GM12878 (cell line): ENCODE results near the gene ZIC5. TPM values are rescaled to one million over a fixed set of nuclear protein-coding genes. Genes with fewer than 3 reads are reported as not detected.

Source experiments
- ATAC-seq: fragments of 200-7000 bp; cut with Tn5 transposase; 3 replicates; pipeline ENCODE4 v1.9.1; 2020; ENCODE audit warnings: mild to moderate bottlenecking, moderate library complexity
- BruUV-seq: library from RNA; stranded (reverse); fragments of 400-500 nt; replicated peaks from 2 replicates; lab custom pipeline; 2021; lab: Mats Ljungman, UMichigan
- CTCF ChIA-PET: fragments of 300-600 bp; sonication (Branson Sonifier 250); formaldehyde crosslinking; extraction: SDS; loops from one replicate; lab custom pipeline; 2021; ENCODE audit warnings: inconsistent platforms; lab: Yijun Ruan, JAX
- POLR2A ChIA-PET: fragments of 350-600 bp; formaldehyde crosslinking; extraction: SDS; loops from one replicate; lab custom pipeline; 2021; ENCODE audit warnings: inconsistent platforms; lab: Charles Lee
- RAD21 ChIA-PET: fragments of 300-600 bp; sonication (Branson Sonifier 250); formaldehyde crosslinking; loops from one replicate; lab custom pipeline; 2023; ENCODE audit warnings: antibody characterized with exemption; ENCODE audit not compliant: unreplicated experiment; lab: Charles Lee
- SMC1A ChIA-PET: fragments of 300-600 bp; sonication (Branson Sonifier 250); formaldehyde crosslinking; loops from one replicate; lab custom pipeline; 2023; ENCODE audit not compliant: unreplicated experiment, uncharacterized antibody; lab: Charles Lee
- DNase-seq: peaks from one replicate; pipeline ENCODE4 v3.0.0-alpha.2; 2011; ENCODE audit warnings: low read depth, low spot score
- FAIRE-seq: peaks from 3 replicates; lab custom pipeline; 2011; peaks lifted over from hg19 to GRCh38; lab: Jason Lieb, UNC
- H2AFZ ChIP-seq: 2 replicates; pipeline ENCODE4 v1.6.0; 2011; ENCODE audit warnings: low read depth, low read length, control low read depth; ENCODE audit not compliant: control insufficient read depth
- H3K27ac ChIP-seq: 2 replicates; pipeline ENCODE4 v1.5.1; 2011; ENCODE audit warnings: control low read depth; ENCODE audit not compliant: control insufficient read depth, insufficient read depth
- H3K27me3 ChIP-seq, 2 experiments: replicated peaks in 1 of 2; 2 replicates each; pipeline versions ENCODE4 v1.6.0 to v1.6.1; 2011; ENCODE audit warnings: low read length in 1 of 2; ENCODE audit not compliant: control insufficient read depth in 2 of 2, insufficient read depth in 2 of 2
- H3K36me3 ChIP-seq, 2 experiments: 2 replicates each; pipeline ENCODE4 v1.5.1; 2011; ENCODE audit warnings: low read length in 1 of 2; ENCODE audit not compliant: control insufficient read depth in 2 of 2, insufficient read depth in 2 of 2
- H3K4me1 ChIP-seq: 2 replicates; pipeline ENCODE4 v1.6.1; 2011; ENCODE audit warnings: mild to moderate bottlenecking, low read length, moderate library complexity, mixed read lengths; ENCODE audit not compliant: control insufficient read depth, insufficient read depth
- H3K4me2 ChIP-seq: 2 replicates; pipeline ENCODE4 v1.6.0; 2011; ENCODE audit warnings: control low read depth; ENCODE audit not compliant: control insufficient read depth, insufficient read depth
- H3K4me3 ChIP-seq: fragments of 200-600 bp; sonication (generic); 2 replicates; pipeline ENCODE4 v1.5.1; 2016
- H3K79me2 ChIP-seq: 2 replicates; pipeline ENCODE4 v1.6.0; 2011; ENCODE audit warnings: low read length; ENCODE audit not compliant: control insufficient read depth, insufficient read depth
- H3K9ac ChIP-seq: 2 replicates; pipeline ENCODE4 v1.8.0; 2011; ENCODE audit warnings: low read length, control low read depth, mixed read lengths; ENCODE audit not compliant: control insufficient read depth, insufficient read depth
- H3K9me3 ChIP-seq: replicated peaks from 3 replicates; pipeline ENCODE4 v1.5.1; 2011; ENCODE audit warnings: mild to moderate bottlenecking, low read length; ENCODE audit not compliant: control insufficient read depth, insufficient read depth
- H4K20me1 ChIP-seq: 2 replicates; pipeline ENCODE4 v1.6.0; 2011; ENCODE audit not compliant: control insufficient read depth, insufficient read depth
- PKNOX1 ChIP-seq: fragments of 450-650 bp; IDR thresholded peaks from 2 replicates; pipeline ENCODE4 v1.6.1; 2016; ENCODE audit warnings: mild to moderate bottlenecking
- TARDBP ChIP-seq: IDR thresholded peaks from 2 replicates; pipeline ENCODE4 v1.6.1; 2016; ENCODE audit warnings: borderline replicate concordance
- ZNF687 ChIP-seq: fragments of 450-650 bp; IDR thresholded peaks from 2 replicates; pipeline ENCODE4 v1.6.1; 2017; ENCODE audit warnings: mild to moderate bottlenecking, moderate library complexity
- WGBS: methylation state at CpG from one replicate; pipeline ENCODE4 v1.1.6; 2016; ENCODE audit warnings: low lambda C conversion rate; ENCODE audit not compliant: insufficient replicate concordance, insufficient coverage; ENCODE audit errors: missing lambda C conversion rate; 5-methylcytosine and 5-hydroxymethylcytosine counted together
- in situ Hi-C: fragments of 300-500 bp; cut with MboI; formaldehyde crosslinking; loops from 9 replicates; pipeline ENCODE4 v1.14.3; 2018; ENCODE audit warnings: mixed read lengths
- intact Hi-C: fragments of 100-400 bp; cut with micrococcal nuclease; formaldehyde crosslinking; loops from one replicate; pipeline ENCODE4 v1.14.2; 2022; ENCODE audit not compliant: unreplicated experiment
- polyA plus RNA-seq, 11 experiments: library from polyadenylated mRNA; depleted of rRNA in 4 of 11; unstranded in 6 of 11; stranded (reverse) in 5 of 11; fragments of >200 nt; fragmentation: Nextera tagmentation in 4 of 11; fragmentation: Illumina TruSeq in 1 of 11; extraction: Ambion mirVana in 4 of 11; extraction: Trizol in 1 of 11; gene quantifications; 1 replicate in 1 of 11; 2 replicates in 10 of 11; pipeline versions ENCODE4 v1.2.1 to v1.2.3, GENCODE V29; 2011 to 2016; ENCODE audit warnings: inconsistent platforms in 2 of 11, missing spikeins in 2 of 11, low read depth in 1 of 11
- total RNA-seq, 4 experiments: library from RNA; depleted of rRNA in 3 of 4; stranded (reverse); fragments of >200 nt in 3 of 4; fragmentation: Illumina TruSeq in 1 of 4; extraction: Trizol in 1 of 4; gene quantifications; 2 replicates each; pipeline versions ENCODE4 v1.2.1 to v1.2.3, GENCODE V29; 2013 to 2021
- TF ChIP-seq, protein P1 (sequence below): fragments of 150-350 bp; IDR thresholded peaks from 2 replicates; pipeline ENCODE4 v1.6.1; 2014; ENCODE audit warnings: mild to moderate bottlenecking, low read depth, low read length
- TF ChIP-seq, protein P2 (sequence below): IDR thresholded peaks from 2 replicates; pipeline ENCODE4 v1.6.1; 2012; ENCODE audit warnings: low read length, inconsistent platforms

The ZIC5 gene
- total and polyA plus RNA-seq, 10 of the 15 experiments (the other 5 are each of a cell fraction or from before 2014, with no cell fraction given): not detected

- ChIA-PET CTCF (no interaction called here), RAD21 (no interaction called here), POLR2A (no interaction called here), SMC1A (no interaction called here)
- no TSS peak for BruUV-seq
- no peak overlapping the region for H2AFZ ChIP-seq
- WGBS: 7% methylated on average over 18 of the region's 18 CpGs
- no peaks in the 10 kb centered on the region for H3K4me1 ChIP-seq
- no peak overlapping the region for H3K27ac ChIP-seq
- H3K27me3 ChIP-seq: peaks cover 6 to 37% of the 10 kb centered on the region in 2 experiments
- DNase-seq (no peak), FAIRE-seq (no peak), ATAC-seq (no peak)
- H3K4me3 ChIP-seq: no peak overlapping the region
- peaks cover 2% of the 10 kb centered on the region for H3K9me3 ChIP-seq
- H3K9ac ChIP-seq: no peak overlapping the region
- TF ChIP-seq TARDBP (no peak), PKNOX1 (no peak), ZNF687 (no peak)
- TF ChIP-seq, protein P1, sequence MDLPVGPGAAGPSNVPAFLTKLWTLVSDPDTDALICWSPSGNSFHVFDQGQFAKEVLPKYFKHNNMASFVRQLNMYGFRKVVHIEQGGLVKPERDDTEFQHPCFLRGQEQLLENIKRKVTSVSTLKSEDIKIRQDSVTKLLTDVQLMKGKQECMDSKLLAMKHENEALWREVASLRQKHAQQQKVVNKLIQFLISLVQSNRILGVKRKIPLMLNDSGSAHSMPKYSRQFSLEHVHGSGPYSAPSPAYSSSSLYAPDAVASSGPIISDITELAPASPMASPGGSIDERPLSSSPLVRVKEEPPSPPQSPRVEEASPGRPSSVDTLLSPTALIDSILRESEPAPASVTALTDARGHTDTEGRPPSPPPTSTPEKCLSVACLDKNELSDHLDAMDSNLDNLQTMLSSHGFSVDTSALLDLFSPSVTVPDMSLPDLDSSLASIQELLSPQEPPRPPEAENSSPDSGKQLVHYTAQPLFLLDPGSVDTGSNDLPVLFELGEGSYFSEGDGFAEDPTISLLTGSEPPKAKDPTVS: no peak
- TF ChIP-seq, protein P2, sequence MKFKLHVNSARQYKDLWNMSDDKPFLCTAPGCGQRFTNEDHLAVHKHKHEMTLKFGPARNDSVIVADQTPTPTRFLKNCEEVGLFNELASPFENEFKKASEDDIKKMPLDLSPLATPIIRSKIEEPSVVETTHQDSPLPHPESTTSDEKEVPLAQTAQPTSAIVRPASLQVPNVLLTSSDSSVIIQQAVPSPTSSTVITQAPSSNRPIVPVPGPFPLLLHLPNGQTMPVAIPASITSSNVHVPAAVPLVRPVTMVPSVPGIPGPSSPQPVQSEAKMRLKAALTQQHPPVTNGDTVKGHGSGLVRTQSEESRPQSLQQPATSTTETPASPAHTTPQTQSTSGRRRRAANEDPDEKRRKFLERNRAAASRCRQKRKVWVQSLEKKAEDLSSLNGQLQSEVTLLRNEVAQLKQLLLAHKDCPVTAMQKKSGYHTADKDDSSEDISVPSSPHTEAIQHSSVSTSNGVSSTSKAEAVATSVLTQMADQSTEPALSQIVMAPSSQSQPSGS: no peak
- intact Hi-C loops: no loop called here
- in situ Hi-C loops: no loop called here
- no peaks in the 10 kb centered on the region for H4K20me1 ChIP-seq
- no peak overlapping the region for H3K4me2 ChIP-seq
- no peaks in the 10 kb centered on the region for H3K79me2 ChIP-seq
- no peaks in the 10 kb centered on the region for H3K36me3 ChIP-seq
These were observed 7.4 kb upstream of the ZIC5 start for GRCh38 chr13:99978799-99979452.
